NCI-H446 treated with DMSO at 0.1 percent for 48 hours (cell line): ENCODE data around the gene REV3L.
A peak's percentile ranks its signal among the peaks of the same experiment; 100 is the strongest.

Experiments
- DNase-seq: peaks from one replicate; lab custom pipeline; 2025; lab: John Stamatoyannopoulos, UW

REV3L gene

GRCh38 chr6:111423055-111423633 is 59.9 kb downstream of the REV3L start:
- DNase-seq: no peak

- DNase-seq: no peak
These were observed 63.9 kb downstream of the REV3L start for GRCh38 chr6:111418971-111419693.

- DNase-seq: no peak
These were observed 65.1 kb downstream of the REV3L start for GRCh38 chr6:111417946-111418345.

GRCh38 chr6:111417181-111417585 is 65.8 kb downstream of the REV3L start:
- peak; percentile 87 for DNase-seq

- DNase-seq: no peak
These were observed 66.5 kb downstream of the REV3L start for GRCh38 chr6:111416529-111416928.

GRCh38 chr6:111414373-111414772 is 68.6 kb downstream of the REV3L start:
- DNase-seq: no peak

GRCh38 chr6:111411978-111412566 is 70.9 kb downstream of the REV3L start:
- DNase-seq: no peak

- DNase-seq: no peak
These were observed 72.0 kb downstream of the REV3L start for GRCh38 chr6:111411046-111411445.

GRCh38 chr6:111410371-111410770 is 72.6 kb downstream of the REV3L start:
- DNase-seq: no peak

- no peak for DNase-seq
These were observed 73.6 kb downstream of the REV3L start for GRCh38 chr6:111409430-111409829.

GRCh38 chr6:111407686-111408085 is 75.3 kb downstream of the REV3L start:
- no peak for DNase-seq

- DNase-seq: no peak
These were observed 76.8 kb downstream of the REV3L start for GRCh38 chr6:111406200-111406721.

- DNase-seq: no peak
These were observed 79.6 kb downstream of the REV3L start for GRCh38 chr6:111403388-111403787.

- DNase-seq: no peak
These were observed 83.4 kb downstream of the REV3L start for GRCh38 chr6:111399626-111400025.

- DNase-seq: no peak
These were observed 94.3 kb downstream of the REV3L start for GRCh38 chr6:111388681-111389080.

GRCh38 chr6:111382476-111383294 is 100.3 kb downstream of the REV3L start:
- no peak for DNase-seq

- no peak for DNase-seq
These were observed 101.3 kb downstream of the REV3L start for GRCh38 chr6:111381728-111382127.

GRCh38 chr6:111381123-111381522 is 101.9 kb downstream of the REV3L start:
- DNase-seq: no peak

- DNase-seq: no peak
These were observed 103.2 kb downstream of the REV3L start for GRCh38 chr6:111379831-111380230.

GRCh38 chr6:111379302-111379701 is 103.7 kb downstream of the REV3L start:
- DNase-seq: no peak

GRCh38 chr6:111377558-111378120 is 105.4 kb downstream of the REV3L start:
- no peak for DNase-seq
